Liver (tissue), 3 donors: Measurements from ENCODE around the gene HAND1.

Experiments
- CTCF ChIP-seq: fragments of 150-350 bp; IDR thresholded peaks from 2 replicates; pipeline ENCODE4 v1.5.1; 2017; ENCODE audit warnings: improper control_type of control experiment, low read depth, low read length; ENCODE audit not compliant: missing input control
- FOXA1 ChIP-seq: IDR thresholded peaks from 2 replicates; pipeline ENCODE4 v1.6.1; 2016; ENCODE audit warnings: antibody characterized with exemption
- RAD21 ChIP-seq, 2 donors: IDR thresholded peaks; 2 replicates each; pipeline ENCODE4 v1.6.1; 2016; ENCODE audit warnings: antibody characterized with exemption in 2 of 2, mild to moderate bottlenecking in 2 of 2
- REST ChIP-seq: IDR thresholded peaks from 2 replicates; pipeline ENCODE4 v1.6.1; 2016; ENCODE audit warnings: antibody characterized with exemption, mild to moderate bottlenecking
- RXRA ChIP-seq, 2 donors: IDR thresholded peaks; 2 replicates each; pipeline ENCODE4 v1.6.1; 2017 to 2018; ENCODE audit warnings: antibody characterized with exemption in 2 of 2, mild to moderate bottlenecking in 1 of 2
- TAF1 ChIP-seq: conservative IDR thresholded peaks from 2 replicates; pipeline ENCODE4 v1.6.1; 2016; ENCODE audit warnings: antibody characterized with exemption, mild to moderate bottlenecking
- TF ChIP-seq, protein P1 (sequence below): IDR thresholded peaks from 2 replicates; pipeline ENCODE4 v1.6.1; 2016; ENCODE audit warnings: antibody characterized with exemption
- donor health status: healthy.
- donor health status: healthy.

DNA sequence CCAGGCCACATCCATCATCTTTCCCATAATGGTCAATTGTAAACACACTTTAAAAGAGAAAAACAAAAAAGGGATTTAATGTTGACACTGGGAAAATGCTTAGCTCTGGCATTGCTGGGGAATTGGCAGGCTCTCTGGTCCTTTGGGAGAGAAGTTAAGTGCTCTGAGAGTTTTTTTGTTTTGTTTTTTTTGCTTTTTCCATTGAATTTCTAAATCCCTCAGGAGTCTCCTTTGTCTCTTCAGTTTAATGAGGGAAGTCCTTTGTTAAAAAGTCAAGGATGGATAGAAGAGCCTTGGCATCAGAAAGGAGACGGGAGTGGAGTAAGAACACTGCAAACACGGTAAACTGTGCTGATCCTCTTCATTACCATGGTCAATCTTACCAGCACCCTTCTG, 7.1 kb upstream of the HAND1 start:
- TF ChIP-seq FOXA1 (no peak), CTCF (no peak), RXRA (IDR thresholded peaks at IDR 0.05) (no peak), REST (no peak), RAD21 (IDR thresholded peaks at IDR 0.05) (no peak), TAF1 (no peak)
- TF ChIP-seq, protein P1, sequence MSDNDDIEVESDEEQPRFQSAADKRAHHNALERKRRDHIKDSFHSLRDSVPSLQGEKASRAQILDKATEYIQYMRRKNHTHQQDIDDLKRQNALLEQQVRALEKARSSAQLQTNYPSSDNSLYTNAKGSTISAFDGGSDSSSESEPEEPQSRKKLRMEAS, result no peak
